SH-SY5Y (cell line): ENCODE data around the gene CNMD.

Source experiments
- GATA2 ChIP-seq: IDR thresholded peaks from 2 replicates; pipeline ENCODE4 v1.6.1; 2011; ENCODE audit warnings: mild to moderate bottlenecking, low read depth, low read length
- GATA3 ChIP-seq: IDR thresholded peaks from 2 replicates; pipeline ENCODE4 v1.6.1; 2011; ENCODE audit warnings: low read depth, mild to moderate bottlenecking, low read length, moderate library complexity

GRCh38 chr13:52779103-52779502, 39.5 kb upstream of the CNMD start:
- TF ChIP-seq GATA2 (no peak), GATA3 (no peak)
